Testis (tissue), 3 donors: ENCODE data around the gene ERMARD. TPM values are rescaled to one million over a fixed set of nuclear protein-coding genes. Genes with fewer than 3 reads are reported as not detected.

Source experiments
- DNase-seq: peaks from one replicate; pipeline ENCODE4 v3.0.0-alpha.2; 2019
- H3K27ac ChIP-seq, 2 donors: fragments of 200-600 bp; sonication (generic); one replicate each; pipeline ENCODE4 v1.5.1; 2019
- H3K27me3 ChIP-seq: fragments of 200-600 bp; sonication (generic); one replicate; pipeline ENCODE4 v1.5.1; 2019
- H3K36me3 ChIP-seq: fragments of 200-600 bp; sonication (generic); one replicate; pipeline ENCODE4 v1.5.1; 2017; ENCODE audit warnings: low read depth; ENCODE audit errors: missing control alignments
- H3K4me1 ChIP-seq: fragments of 200-600 bp; sonication (generic); one replicate; pipeline ENCODE4 v1.5.1; 2019
- H3K4me3 ChIP-seq, 2 donors: fragments of 200-600 bp; sonication (generic); one replicate each; pipeline ENCODE4 v1.5.1; 2017 to 2019
- H3K9me3 ChIP-seq: fragments of 200-600 bp; sonication (generic); one replicate; pipeline ENCODE4 v1.5.1; 2017
- POLR2A ChIP-seq: fragments of 450-650 bp; IDR thresholded peaks from one replicate; pipeline ENCODE4 v1.6.1; 2017; ENCODE audit warnings: antibody characterized with exemption, mild to moderate bottlenecking, moderate library complexity
- WGBS, 2 donors: methylation state at CpG; one replicate each; pipeline ENCODE4 v1.1.5; 2018; 5-methylcytosine and 5-hydroxymethylcytosine counted together
- intact Hi-C: fragments of 100-400 bp; cut with DNase I; formaldehyde crosslinking; loops from one replicate; pipeline ENCODE4 v1.15.1; 2023; ENCODE audit warnings: low total_unique reads
- polyA plus RNA-seq: library from polyadenylated mRNA; stranded (reverse); fragments of 350-450 nt; fragmentation: Illumina TruSeq; extraction: RNeasy Lipid Tissue Mini Kit (QIAGEN cat#74804); gene quantifications from one replicate; pipeline ENCODE4 v1.2.3, GENCODE V29; 2014; ENCODE audit warnings: low read depth, low replicate concordance; ENCODE audit not compliant: insufficient read depth
- total RNA-seq, 2 donors: library from RNA; depleted of rRNA; stranded (reverse); fragments of >200 nt; gene quantifications; one replicate each; pipeline ENCODE4 v1.2.3, GENCODE V29; 2016
- TF ChIP-seq, protein P1 (sequence below), 3 experiments: fragments of 450-650 bp in 2 of 3; fragments of 200-600 bp in 1 of 3; sonication (generic) in 1 of 3; IDR thresholded peaks; one replicate each; pipeline ENCODE4 v1.5.1; 2016 to 2019; ENCODE audit warnings: antibody characterized with exemption in 3 of 3, mild to moderate bottlenecking in 2 of 3, moderate library complexity in 1 of 3

The ERMARD gene
- total and polyA plus RNA-seq, 3 donors from 2014 or later = 48.3 to 77.6 (median 56.6) TPM

DNA sequence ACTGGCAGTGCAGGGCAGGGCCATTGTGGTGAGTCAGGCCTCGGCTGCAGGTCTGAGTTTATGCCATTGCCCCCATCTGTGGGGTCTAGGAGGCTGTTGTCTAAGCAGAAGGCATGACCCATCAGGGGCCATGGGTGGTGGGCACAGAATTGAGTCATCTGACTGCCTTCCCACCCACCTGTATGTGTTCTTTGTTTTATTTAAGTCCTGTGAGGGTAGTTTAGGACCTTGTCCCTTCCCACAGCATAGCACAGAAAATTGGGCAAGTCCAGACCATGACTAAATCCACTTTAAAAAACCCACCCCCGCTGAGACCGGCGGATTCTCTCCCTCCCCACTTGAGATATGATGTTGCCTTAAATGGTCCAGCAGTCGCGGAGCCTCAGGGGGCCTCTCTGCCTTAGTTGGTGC, 40.3 kb downstream of the ERMARD start:
- TF ChIP-seq POLR2A = no peak
- TF ChIP-seq, protein P1, sequence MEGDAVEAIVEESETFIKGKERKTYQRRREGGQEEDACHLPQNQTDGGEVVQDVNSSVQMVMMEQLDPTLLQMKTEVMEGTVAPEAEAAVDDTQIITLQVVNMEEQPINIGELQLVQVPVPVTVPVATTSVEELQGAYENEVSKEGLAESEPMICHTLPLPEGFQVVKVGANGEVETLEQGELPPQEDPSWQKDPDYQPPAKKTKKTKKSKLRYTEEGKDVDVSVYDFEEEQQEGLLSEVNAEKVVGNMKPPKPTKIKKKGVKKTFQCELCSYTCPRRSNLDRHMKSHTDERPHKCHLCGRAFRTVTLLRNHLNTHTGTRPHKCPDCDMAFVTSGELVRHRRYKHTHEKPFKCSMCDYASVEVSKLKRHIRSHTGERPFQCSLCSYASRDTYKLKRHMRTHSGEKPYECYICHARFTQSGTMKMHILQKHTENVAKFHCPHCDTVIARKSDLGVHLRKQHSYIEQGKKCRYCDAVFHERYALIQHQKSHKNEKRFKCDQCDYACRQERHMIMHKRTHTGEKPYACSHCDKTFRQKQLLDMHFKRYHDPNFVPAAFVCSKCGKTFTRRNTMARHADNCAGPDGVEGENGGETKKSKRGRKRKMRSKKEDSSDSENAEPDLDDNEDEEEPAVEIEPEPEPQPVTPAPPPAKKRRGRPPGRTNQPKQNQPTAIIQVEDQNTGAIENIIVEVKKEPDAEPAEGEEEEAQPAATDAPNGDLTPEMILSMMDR (IDR thresholded peaks at IDR 0.05) = no peak
- H3K4me3 ChIP-seq = no peak overlapping the region
- H3K36me3 ChIP-seq = no peaks in the 10 kb centered on the region
- peak; percentile 6 for DNase-seq
- WGBS, 2 donors = 74 to 85% methylated on average over 6 of the region's 6 CpGs
- intact Hi-C loops = no loop called here
- H3K9me3 ChIP-seq = no peaks in the 10 kb centered on the region
- peaks cover 6% of the 10 kb centered on the region for H3K4me1 ChIP-seq
- no peaks in the 10 kb centered on the region for H3K27me3 ChIP-seq
- H3K27ac ChIP-seq = no peak overlapping the region

DNA sequence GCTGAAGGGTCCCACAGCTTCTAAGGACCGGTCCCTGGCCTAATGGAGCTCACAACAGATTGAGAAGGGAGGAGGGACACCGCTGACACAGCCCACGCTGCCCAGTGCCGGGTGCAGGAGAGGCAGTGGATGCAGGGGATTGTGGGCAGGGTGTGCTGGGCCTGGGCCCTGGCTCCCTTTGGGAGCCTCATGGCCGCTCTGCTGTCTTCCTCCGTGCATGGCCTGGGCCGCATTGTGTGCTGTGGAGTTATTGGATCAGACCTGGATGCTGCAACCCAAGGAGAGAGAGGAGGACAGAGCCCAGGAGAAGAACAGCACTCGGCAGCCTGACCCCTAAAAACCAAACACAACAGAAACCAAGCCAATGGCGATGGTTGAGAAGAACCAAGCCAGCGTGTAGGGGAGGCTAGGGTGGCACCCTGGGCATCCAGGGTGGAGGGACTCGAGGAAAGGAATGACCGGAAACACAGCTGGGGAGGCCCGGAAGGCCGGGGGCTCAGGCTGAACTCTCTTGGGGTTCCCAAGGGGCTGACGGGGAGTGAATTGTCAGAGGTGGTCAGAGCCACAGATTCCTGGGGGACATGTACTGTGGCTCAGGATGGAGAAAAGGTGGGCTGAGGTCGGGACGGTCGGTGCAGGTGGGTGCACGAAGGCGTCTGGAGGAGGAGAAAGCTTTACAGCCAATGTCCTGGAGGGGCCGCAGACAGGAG, 41.0 kb downstream of the ERMARD start:
- Histone ChIP-seq H3K27ac (no peak overlapping the region), H3K27me3 (no peaks in the 10 kb centered on the region), H3K36me3 (no peaks in the 10 kb centered on the region), H3K9me3 (no peaks in the 10 kb centered on the region), H3K4me1 (peaks cover 6% of the 10 kb centered on the region), H3K4me3 (no peak overlapping the region)
- intact Hi-C loops = no loop called here
- WGBS, 2 donors = 93% methylated on average over 21 of the region's 21 CpGs
- TF ChIP-seq, protein P1 (IDR thresholded peaks at IDR 0.05) = no peak
- no peak for TF ChIP-seq POLR2A
- DNase-seq = peak; percentile 9

DNA sequence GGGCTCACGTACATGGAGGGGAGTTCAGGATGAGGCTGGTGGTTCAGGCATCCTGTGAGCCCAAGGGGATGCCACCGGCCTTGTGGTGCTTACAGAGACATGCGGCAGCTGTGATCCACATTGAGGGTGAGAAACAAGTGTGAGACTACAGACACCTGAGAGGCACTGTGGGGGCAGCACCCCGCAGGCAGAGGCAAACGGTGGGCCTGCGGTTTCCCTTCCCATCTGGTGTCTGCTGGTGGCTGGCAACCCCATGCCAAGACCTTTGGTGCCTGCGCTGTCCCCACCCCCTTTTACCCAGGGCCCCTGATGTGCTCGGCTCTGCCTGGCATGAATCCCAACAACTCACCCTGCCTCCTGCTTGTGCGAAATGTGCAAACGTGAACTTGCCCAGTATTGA, 42.0 kb downstream of the ERMARD start:
- Histone ChIP-seq H3K4me1 (peaks cover 6% of the 10 kb centered on the region), H3K27me3 (no peaks in the 10 kb centered on the region), H3K36me3 (no peaks in the 10 kb centered on the region), H3K4me3 (no peak overlapping the region), H3K9me3 (no peaks in the 10 kb centered on the region), H3K27ac (no peak overlapping the region)
- TF ChIP-seq POLR2A = no peak
- TF ChIP-seq, protein P1 (IDR thresholded peaks at IDR 0.05) = no peak
- peak; percentile 10 for DNase-seq
- WGBS, 2 donors = 88 to 89% methylated on average over 5 to 10 of the region's 10 CpGs
- intact Hi-C loops = no loop called here

DNA sequence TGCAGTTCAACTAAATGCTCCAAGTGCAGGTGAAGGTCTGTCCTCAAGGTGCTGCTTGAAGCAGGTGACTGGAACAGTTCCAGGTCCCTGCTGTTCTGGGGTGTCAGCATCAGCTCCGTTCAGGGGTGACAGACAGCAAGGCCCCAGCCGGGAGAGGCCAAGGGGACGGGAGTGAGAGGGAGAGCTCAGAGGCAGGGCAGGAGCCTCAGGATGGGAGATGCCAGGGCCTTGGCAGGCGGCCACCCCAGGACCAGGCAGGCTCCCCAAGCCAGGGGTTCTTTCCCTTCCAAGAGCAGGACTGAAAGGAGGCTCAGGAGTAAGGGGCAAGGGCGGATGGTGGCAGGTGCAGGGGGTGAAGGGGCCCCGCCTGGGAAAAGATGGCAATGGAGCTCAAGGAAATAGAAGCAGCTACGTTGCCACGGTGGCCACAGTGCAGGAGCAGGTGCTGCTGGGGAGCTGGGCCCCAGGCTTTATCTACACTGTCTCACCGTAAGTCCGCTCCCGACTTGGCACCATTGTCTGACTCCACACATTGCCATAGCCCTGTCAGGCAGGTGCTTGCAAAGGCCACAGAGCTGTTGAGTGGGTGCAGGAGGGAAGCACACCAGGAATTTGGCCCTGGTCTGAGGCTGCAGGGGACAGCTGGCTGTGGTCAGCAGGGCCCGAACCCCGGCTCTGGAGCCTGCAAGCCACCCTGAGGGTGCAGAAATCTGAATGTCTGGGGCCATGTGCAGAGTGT, 43.1 kb downstream of the ERMARD start:
- 82 to 94% methylated on average over 11 to 13 of the region's 13 CpGs for WGBS, 2 donors
- H3K4me3 ChIP-seq = no peak overlapping the region
- intact Hi-C loops = no loop called here
- no peak overlapping the region for H3K27ac ChIP-seq
- H3K36me3 ChIP-seq = no peaks in the 10 kb centered on the region
- TF ChIP-seq POLR2A = no peak
- TF ChIP-seq, protein P1 (IDR thresholded peaks at IDR 0.05) = no peak
- no peaks in the 10 kb centered on the region for H3K9me3 ChIP-seq
- DNase-seq = peak; percentile 11
- peaks cover 6% of the 10 kb centered on the region for H3K4me1 ChIP-seq
- no peaks in the 10 kb centered on the region for H3K27me3 ChIP-seq
